Medulla oblongata (tissue), 1 donor: Measurements from ENCODE around the gene ASB2.

Experiments used
- DNase-seq: peaks from one replicate; pipeline ENCODE4 v3.0.0-alpha.2; 2015; ENCODE audit errors: extremely low spot score

ASB2 gene

GRCh38 chr14:93950948-93951634, 25.3 kb downstream of the ASB2 start:
- DNase-seq, result no peak

- DNase-seq, result no peak
These were observed 26.8 kb downstream of the ASB2 start for GRCh38 chr14:93949511-93950075.

- DNase-seq, result no peak
These were observed 29.1 kb downstream of the ASB2 start for GRCh38 chr14:93947282-93947681.

GRCh38 chr14:93946541-93947090, 29.8 kb downstream of the ASB2 start:
- DNase-seq, result no peak

- DNase-seq, result no peak
These were observed 30.3 kb downstream of the ASB2 start for GRCh38 chr14:93946104-93946503.

GRCh38 chr14:93945070-93945399, 31.3 kb downstream of the ASB2 start:
- no peak for DNase-seq

GRCh38 chr14:93944348-93945069, 31.9 kb downstream of the ASB2 start:
- DNase-seq, result no peak

- no peak for DNase-seq
These were observed 32.4 kb downstream of the ASB2 start for GRCh38 chr14:93943930-93944329.

- DNase-seq, result no peak
These were observed 33.3 kb downstream of the ASB2 start for GRCh38 chr14:93943052-93943451.

GRCh38 chr14:93941293-93941910, 35.0 kb downstream of the ASB2 start:
- DNase-seq, result no peak

GRCh38 chr14:93940437-93940836, 35.9 kb downstream of the ASB2 start:
- DNase-seq, result no peak

- peak; percentile 71 for DNase-seq
These were observed 36.8 kb downstream of the ASB2 start for GRCh38 chr14:93939304-93940229.

- no peak for DNase-seq
These were observed 37.5 kb downstream of the ASB2 start for GRCh38 chr14:93938751-93939303.

GRCh38 chr14:93937519-93937918, 38.9 kb downstream of the ASB2 start:
- DNase-seq, result no peak

GRCh38 chr14:93936926-93937325, 39.4 kb downstream of the ASB2 start:
- DNase-seq, result no peak

- no peak for DNase-seq
These were observed 40.1 kb downstream of the ASB2 start for GRCh38 chr14:93936245-93936644.

- no peak for DNase-seq
These were observed 41.2 kb downstream of the ASB2 start for GRCh38 chr14:93935213-93935612.

GRCh38 chr14:93932642-93933041, 43.7 kb downstream of the ASB2 start:
- no peak for DNase-seq

GRCh38 chr14:93930989-93931307, 45.4 kb downstream of the ASB2 start:
- DNase-seq, result no peak

GRCh38 chr14:93930296-93930988, 45.9 kb downstream of the ASB2 start:
- no peak for DNase-seq

- no peak for DNase-seq
These were observed 46.7 kb downstream of the ASB2 start for GRCh38 chr14:93929657-93930056.
